DND-41 (cell line): Measurements from ENCODE around the gene MAML3.

Source experiments
- CTCF ChIP-seq: IDR thresholded peaks from 2 replicates; pipeline ENCODE4 v1.5.1; 2012; ENCODE audit warnings: borderline replicate concordance, low read length, moderate library complexity, mild to moderate bottlenecking; ENCODE audit not compliant: poor library complexity, severe bottlenecking; ENCODE audit errors: extremely low read depth
- EZH2 ChIP-seq: IDR thresholded peaks from 3 replicates; pipeline ENCODE4 v1.6.1; 2012; ENCODE audit warnings: borderline replicate concordance, low read depth, mild to moderate bottlenecking, moderate library complexity, low read length, inconsistent platforms; ENCODE audit not compliant: severe bottlenecking

- TF ChIP-seq CTCF (no peak), EZH2 (no peak)
These were observed 385.6 kb downstream of the MAML3 start for GRCh38 chr4:139768366-139768765.
